Fibroblast of pulmonary artery (primary cell): ENCODE data around the gene RIPOR3.

Experiments used
- DNase-seq: peaks from one replicate; pipeline ENCODE4 v3.0.0-alpha.2; 2010; ENCODE audit warnings: low read depth
- H3K4me3 ChIP-seq: replicated peaks from 2 replicates; pipeline ENCODE4 v1.5.1; 2011; ENCODE audit warnings: low read depth, mild to moderate bottlenecking, control low read depth, low read length, moderate library complexity
- TF ChIP-seq, protein P1 (sequence below): IDR thresholded peaks from 2 replicates; pipeline ENCODE4 v1.5.1; 2011; ENCODE audit warnings: mild to moderate bottlenecking, control low read depth, low read length, inconsistent platforms; ENCODE audit errors: missing control alignments

Gene RIPOR3

GRCh38 chr20:50726955-50727791 lies 35.8 kb upstream of the RIPOR3 start:
- DNase-seq: no peak
- TF ChIP-seq, protein P1, sequence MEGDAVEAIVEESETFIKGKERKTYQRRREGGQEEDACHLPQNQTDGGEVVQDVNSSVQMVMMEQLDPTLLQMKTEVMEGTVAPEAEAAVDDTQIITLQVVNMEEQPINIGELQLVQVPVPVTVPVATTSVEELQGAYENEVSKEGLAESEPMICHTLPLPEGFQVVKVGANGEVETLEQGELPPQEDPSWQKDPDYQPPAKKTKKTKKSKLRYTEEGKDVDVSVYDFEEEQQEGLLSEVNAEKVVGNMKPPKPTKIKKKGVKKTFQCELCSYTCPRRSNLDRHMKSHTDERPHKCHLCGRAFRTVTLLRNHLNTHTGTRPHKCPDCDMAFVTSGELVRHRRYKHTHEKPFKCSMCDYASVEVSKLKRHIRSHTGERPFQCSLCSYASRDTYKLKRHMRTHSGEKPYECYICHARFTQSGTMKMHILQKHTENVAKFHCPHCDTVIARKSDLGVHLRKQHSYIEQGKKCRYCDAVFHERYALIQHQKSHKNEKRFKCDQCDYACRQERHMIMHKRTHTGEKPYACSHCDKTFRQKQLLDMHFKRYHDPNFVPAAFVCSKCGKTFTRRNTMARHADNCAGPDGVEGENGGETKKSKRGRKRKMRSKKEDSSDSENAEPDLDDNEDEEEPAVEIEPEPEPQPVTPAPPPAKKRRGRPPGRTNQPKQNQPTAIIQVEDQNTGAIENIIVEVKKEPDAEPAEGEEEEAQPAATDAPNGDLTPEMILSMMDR: no peak
- H3K4me3 ChIP-seq: no peak overlapping the region

DNA sequence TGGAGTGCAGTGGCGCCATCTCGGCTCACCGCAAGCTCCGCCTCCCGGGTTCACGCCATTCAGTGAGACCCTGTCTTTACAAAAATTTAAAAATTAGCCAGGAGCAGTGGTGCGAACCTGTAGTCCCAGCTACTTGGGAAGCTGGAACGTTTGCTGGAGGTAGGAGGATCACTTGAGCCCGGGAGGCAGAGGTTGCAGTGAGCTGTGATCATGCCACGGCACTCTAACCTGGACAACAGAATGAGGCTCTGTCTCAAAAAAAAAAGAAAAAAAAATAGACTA lies 34.3 kb upstream of the RIPOR3 start:
- TF ChIP-seq, protein P1: no peak
- no peak overlapping the region for H3K4me3 ChIP-seq
- no peak for DNase-seq

- peak; percentile 97 for DNase-seq
- no peak overlapping the region for H3K4me3 ChIP-seq
- TF ChIP-seq, protein P1: no peak
These were observed 33.7 kb upstream of the RIPOR3 start for GRCh38 chr20:50724851-50725723.

DNA sequence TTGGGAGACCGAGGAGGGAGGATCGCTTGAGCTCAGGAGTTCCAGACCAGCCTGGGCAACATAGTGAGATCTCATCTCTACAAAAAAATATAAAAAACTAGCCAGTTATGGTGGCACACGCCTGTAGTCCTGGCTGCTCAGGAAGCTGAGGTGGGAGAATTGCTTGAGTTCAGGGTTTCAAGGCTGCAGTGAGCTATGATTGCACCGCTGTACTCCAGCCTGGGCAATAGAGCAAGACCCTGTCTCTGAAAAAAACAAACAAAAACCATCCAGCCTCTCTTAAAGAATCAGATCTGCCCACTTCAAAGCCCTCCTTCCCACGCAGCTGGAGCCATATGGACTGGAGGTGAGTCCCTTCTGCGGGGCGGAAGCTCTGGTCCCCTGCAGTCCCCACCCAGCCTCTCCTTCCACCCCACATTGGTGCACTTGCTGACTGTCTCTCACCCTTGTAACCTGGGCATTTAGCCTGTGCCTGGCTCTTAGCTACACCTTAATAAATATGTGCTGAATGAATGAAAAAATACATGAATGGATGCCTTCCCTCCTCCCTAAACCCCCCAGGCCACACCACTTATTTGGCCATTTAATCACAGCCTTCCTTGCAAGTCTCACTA lies 32.9 kb upstream of the RIPOR3 start:
- H3K4me3 ChIP-seq: no peak overlapping the region
- no peak for DNase-seq
- TF ChIP-seq, protein P1: no peak

- TF ChIP-seq, protein P1: no peak
- no peak overlapping the region for H3K4me3 ChIP-seq
- DNase-seq: no peak
These were observed 32.3 kb upstream of the RIPOR3 start for GRCh38 chr20:50723672-50724071.

DNA sequence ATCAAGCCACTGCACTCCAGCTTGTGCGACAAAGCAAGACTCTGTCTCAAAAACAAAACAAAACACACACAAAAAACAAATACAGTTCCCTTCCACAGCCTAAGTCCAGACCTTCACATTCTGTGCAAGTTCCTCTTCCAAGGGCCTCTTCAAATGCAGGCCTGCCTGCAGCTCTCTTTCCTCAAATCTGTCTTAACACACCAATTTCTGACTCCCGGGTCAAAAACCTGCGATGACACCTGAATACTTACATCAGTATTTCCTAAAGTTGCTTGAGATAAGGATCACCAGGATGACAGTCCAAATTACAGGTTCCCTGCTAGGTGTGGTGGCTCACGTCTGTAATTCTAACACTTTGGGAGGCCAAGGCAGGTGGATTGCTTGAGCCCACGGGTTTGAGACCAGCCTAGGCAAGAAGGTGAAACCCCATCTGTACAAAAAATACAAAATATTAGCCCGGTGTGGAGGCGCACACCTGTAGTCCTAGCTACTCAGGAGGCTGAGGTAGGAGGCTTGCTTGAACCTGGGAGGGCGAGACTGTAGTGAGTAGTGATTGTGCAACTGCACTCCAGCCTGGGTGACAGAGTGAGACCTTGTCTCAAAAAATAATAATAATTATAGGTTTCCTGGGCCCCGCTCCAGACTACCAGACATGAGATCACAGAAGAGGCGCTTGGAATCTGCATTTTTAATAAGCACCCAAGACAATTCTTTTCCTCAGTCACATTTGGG lies 31.2 kb upstream of the RIPOR3 start:
- DNase-seq: no peak
- TF ChIP-seq, protein P1: no peak
- H3K4me3 ChIP-seq: no peak overlapping the region
